Activated CD8-positive, alpha-beta memory T cell treated with anti-CD3 and anti-CD28 coated beads, Interleukin-2, amount 50 U/mL, for 4 hours (primary cell): ENCODE results near the gene HFE.
"Not testable (repeated sequence)": the region's sequence is repeated elsewhere in the genome, so short reads cannot be mapped to it uniquely, and the experiment has no call there.

Source experiments
- DNase-seq: peaks from one replicate; pipeline ENCODE4 v3.0.0-alpha.2; 2020

Gene HFE

DNA sequence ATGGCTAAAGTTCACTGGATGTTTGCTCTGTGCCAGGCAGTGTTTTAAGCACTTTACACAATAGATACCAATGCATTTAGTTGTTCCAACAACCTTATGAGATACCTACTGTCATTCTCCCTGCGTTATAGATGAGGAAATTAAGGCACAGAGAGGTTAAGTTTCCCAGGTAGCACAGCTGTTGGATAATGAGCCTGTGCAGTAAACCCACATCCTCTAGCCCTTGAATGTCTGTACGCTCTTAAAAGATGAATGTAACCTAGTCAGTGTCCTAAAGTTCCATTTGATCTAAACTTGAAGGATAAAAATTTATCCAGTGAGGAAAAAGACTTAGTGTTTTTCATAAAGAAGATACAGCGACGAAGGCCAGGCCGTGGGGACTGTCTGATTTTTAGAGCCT, 28.0 kb downstream of the HFE start:
- no peak for DNase-seq

- DNase-seq: no peak
These were observed 29.0 kb downstream of the HFE start for GRCh38 chr6:26116267-26116666.

DNA sequence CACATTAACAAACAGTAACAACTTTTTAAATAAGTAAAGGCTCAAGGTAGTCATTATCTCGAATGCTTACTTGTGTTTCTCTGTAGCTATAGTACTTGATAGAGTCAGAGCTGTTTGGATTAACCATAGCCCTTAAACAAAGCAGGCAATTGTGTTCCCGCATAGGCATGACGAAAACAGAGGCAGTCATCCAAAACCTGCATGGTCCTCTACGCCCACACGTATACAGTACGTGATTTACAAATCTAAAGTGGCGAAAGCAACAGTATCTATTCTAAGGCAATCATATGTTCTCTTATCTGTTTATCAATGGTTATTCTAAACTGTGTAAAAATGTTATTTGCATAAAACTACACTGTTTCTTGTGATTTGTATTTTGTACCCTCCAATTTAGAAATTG, 31.8 kb downstream of the HFE start:
- DNase-seq: no peak

DNA sequence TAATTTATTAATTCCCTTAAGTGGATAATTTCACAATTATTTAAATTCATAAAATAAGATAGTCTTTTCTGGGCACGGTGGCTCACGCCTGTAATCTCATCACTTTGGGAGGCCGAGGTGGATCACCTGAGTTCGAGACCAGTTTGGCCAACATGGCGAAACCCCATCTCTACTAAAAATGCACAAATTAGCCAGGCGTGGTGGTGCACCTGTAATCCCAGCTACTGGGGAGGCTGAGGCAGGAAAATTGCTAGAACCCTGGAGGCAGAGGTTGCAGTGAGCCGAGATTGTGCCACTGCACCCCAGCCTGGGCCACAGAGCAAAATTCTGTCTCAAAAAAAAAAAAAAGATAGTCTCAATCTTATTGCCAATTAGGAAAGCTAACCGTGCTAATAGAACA, 32.9 kb downstream of the HFE start:
- DNase-seq: not testable (repeated sequence)

DNA sequence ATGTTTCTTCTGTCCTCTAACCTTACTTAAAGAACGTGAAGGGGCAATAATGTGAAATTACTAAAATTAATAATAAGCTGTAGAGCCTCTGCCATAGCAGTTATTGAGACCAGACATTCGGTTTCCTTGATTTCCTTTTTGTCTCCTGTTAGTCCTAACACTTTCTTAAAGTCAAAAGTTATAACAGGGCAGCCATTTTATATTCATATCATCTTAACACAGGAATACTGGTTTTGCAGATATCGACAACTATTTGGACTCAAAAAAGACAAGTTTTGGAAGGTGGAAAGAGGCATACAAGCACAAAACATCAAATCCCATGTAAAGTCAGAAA, 33.5 kb downstream of the HFE start:
- DNase-seq: no peak

- DNase-seq: no peak
These were observed 34.1 kb downstream of the HFE start for GRCh38 chr6:26121141-26122004.

GRCh38 chr6:26122005-26122388, 34.8 kb downstream of the HFE start:
- no peak for DNase-seq

- no peak for DNase-seq
These were observed 35.2 kb downstream of the HFE start for GRCh38 chr6:26122402-26122792.

DNA sequence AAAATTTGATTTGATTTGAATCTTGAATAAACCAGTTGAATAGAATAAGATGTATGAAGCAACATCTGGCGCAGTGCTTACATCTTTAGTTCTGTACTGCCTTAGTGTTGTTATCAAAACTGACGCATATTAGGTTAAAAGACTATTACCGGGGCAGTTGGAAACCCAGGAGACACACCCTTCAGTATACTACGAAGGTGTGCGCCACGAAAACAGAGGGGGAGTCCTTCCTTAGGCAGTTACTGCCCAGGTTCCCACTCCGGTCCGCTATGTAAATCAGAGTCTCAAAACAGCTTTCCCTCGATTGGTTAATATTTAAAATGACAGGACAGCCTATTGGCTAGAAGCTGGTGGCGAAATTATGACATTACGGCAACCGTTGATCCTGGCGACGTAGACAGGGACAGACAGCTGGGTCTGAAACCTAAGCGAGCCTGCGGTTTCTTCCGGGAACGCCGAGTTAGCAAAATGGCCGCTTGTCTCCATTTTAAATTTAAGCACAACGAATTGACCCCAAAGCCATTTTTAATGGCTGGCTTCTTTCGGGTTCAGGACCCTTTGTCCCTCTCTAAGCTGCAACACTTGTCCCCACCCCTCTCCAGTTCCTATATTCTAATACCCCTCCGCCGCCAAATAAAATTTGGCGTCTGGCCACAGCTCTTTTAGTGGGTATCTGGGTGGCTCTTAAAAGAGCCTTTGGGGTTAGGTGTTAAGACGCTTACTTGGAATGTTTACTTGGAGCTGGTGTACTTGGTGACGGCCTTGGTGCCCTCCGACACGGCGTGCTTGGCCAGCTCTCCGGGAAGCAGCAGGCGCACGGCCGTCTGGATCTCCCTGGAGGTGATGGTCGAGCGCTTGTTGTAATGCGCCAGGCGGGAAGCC, 35.8 kb downstream of the HFE start:
- peak; percentile 92 for DNase-seq

DNA sequence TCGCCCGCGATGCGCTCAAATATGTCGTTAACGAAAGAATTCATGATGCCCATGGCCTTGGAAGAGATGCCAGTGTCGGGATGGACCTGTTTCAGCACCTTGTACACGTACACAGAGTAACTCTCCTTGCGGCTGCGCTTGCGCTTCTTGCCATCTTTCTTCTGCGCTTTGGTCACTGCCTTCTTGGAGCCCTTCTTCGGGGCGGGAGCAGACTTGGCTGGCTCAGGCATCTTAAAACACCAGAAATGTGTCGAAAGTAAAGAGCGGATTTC, 36.4 kb downstream of the HFE start:
- DNase-seq: no peak

DNA sequence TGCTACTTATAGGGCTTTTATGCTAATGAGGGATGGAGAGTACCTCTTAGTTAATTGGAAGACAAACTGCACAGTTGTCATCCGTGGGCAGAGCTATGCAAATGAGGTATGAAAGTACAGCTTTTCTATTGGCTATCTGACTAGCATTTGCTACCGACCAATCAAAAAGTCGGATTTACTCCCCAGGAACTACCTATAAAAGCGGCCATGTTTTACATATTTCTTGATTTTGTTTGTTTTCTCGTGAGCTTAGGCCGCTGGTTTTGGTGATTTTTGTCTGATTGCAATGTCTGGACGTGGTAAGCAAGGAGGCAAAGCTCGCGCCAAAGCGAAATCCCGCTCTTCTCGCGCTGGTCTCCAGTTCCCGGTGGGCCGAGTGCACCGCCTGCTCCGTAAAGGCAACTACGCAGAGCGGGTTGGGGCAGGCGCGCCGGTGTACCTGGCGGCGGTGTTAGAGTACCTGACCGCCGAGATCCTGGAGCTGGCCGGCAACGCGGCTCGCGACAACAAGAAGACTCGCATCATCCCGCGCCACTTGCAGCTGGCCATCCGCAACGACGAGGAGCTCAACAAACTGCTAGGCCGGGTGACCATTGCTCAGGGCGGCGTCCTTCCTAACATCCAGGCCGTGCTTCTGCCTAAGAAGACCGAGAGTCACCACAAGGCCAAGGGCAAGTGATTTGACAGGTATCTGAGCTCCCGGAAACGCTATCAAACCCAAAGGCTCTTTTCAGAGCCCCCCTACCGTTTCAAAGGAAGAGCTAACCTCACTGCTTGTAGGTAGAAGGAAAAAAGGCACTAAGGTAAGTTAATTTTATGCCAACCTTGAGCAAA, 36.9 kb downstream of the HFE start:
- DNase-seq: peak; percentile 59

- no peak for DNase-seq
These were observed 37.8 kb downstream of the HFE start for GRCh38 chr6:26124781-26125685.

DNA sequence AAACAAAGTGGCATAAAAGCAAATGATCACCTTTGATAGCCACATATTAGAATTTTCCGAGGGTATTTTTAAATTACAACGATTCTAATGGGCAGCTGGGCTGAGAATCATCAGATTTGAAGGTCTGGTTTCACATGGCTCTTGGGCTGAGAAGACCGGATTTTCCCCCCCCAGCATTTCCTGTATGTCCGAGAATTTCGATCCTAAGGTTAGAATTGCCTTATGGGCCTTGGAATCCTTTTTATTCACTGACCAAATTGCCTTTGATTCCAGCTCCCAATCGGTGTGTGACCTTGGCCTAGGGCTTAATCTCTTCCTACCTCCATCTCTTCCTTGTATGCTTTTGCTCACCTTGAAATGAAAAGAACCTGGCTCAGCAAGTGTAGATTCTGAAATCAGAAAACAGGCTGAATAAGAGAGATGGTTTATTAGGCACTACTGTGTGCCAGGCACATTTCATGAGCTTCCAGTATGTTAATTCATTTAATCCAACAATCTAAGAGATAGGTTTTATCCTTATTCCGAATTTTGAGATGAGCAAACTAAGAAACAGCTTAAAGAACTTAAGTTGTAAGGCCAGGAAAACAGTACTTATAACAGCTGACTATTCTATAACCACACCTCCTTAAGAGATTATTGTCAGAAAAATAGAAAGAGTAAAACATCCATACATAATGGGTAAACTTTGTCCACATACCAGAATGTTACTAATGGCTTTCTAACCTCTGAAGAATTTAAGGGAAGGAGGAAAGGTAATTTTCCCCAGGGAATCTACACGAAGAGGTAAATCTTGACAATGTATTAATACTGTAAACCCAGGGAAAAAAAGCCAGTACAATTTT, 39.4 kb downstream of the HFE start:
- DNase-seq: no peak

DNA sequence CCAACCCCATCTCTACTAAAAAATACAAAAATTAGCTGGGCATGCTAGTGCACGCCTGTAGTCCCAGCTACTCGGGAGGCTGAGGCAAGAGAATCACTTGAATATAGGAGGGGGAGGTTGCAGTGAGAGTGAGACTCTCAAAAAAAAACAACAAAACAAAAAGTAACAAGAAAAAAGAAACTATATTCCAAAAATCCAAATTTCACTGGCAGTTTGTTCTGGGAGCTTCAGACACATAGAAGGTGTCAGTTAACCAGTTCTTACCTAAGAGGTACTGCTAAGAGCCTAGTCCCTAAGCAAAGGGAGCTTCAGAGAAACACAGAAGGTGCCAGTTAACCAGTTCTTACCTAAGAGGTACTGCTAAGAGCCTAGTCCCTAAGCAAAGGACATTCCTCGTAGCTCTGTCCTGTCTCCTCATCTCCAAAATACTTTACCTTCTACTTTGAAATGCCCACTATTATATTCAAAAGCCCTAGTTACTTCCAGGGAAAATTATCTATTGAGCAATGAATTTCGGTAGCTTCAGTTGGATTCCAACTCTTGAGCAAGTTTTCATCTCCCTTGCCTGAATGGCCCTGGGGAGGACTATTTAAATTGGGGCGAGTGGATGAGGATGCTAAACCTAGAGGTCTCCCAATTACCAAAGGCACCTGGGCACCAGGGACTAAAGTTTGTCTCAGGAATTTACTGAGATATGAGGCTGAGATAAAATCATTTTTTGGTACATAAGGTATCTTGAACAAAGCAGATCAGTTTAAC, 41.0 kb downstream of the HFE start:
- no peak for DNase-seq

- no peak for DNase-seq
These were observed 42.4 kb downstream of the HFE start for GRCh38 chr6:26129656-26130055.

DNA sequence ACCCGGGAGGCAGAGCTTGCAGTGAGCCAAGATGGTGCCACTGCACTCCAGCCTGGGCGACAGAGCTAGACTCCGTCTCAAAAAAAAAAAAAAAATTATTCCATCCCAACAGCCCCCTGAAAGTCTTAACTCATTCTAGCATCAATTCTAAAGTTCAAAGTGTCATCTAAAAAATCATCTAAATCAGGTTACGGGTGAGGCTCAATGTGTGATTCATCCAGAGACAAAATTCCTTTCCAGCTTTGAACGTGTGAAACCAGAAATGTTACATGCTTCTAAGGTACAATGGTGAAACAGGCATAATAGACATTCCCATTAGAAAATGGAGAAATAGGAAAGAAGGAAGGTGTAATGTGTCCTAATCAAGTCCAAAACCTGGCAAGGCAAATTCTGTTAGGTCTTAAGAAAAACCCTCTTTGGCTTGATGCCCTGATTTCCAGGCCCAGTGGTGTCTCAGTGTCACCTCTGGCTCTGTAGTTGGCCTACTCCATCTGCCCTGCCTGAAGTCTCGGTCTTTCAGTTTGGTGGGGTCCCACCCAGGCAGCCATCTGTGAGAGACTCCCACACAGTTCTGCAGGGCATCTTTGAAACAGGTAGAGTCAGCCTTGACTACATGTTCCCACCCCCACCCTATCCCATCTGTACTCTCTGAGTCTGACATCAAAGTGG, 43.5 kb downstream of the HFE start:
- no peak for DNase-seq

DNA sequence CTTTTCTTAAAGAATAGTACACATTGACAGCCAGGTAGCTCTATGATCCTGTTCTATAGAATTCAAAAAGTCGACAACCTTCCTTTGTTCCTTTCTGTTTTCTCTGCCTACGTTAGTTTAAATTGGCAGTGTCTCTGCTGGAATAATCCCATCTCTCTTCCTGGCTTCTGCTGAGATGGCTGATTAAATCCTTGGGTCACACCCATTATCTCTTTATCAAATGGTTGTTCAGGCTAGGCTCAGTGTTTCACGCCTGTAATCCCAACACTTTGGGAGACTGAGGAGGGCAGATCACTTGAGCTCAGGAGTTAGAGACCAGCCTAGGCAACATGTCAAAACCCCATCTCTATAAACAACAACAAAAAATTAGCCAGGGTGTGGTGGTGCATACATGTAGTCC, 44.4 kb downstream of the HFE start:
- no peak for DNase-seq

DNA sequence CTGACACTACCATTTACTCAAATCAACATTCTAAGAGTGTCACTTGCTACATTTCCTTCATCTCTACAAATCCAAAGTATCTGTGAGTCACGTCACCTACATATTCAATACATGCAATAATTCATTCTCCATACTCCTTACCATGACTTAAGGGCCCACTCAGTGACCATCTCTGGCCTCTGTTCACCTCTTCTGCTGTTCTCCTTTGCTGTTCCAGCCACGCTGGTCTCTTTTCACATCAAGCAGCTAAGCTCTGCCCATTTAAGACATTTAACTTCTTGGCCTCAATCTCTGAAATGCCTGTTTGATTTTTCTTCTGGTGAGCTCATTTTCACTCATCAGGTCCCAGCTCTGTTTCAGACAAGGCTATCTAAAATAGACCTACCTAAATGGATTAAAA, 46.5 kb downstream of the HFE start:
- DNase-seq: no peak

GRCh38 chr6:26136321-26136720, 49.1 kb downstream of the HFE start:
- DNase-seq: no peak

DNA sequence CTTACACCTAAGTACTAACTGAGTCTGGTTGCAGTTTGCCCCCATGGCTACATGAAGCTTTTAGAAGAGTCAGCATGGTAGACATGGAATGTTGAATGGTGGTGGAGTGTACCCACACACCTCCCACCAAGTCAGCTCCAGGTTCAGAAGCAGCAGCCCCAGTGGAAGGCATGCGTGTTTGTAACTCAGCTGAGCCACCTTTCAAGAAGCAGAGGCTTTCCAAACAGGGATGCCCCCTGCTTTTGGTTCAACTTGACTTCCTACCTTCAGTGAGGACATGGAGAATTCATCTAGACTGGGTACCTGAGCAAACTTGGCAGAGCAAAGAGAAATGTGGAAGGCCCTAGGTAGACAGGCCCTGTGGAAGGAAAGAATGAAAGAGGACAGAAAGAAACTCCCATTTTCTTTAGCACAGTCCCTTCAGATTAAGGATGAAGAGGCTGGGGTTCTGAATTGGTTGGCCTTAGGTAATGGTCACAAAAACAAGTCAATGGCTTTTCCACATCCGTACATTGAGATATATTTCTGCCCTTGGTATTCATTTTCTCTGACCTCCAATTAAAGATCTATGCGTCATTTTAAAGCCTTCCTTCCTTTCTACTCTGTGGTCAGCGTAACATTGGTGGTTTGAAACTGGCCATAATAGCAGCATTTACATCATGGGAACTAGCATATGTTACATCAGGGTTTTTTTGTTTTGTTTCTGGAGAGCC, 53.2 kb downstream of the HFE start:
- DNase-seq: no peak
